Measurements from ENCODE around the gene MMP2. TPM values are rescaled to one million over a fixed set of nuclear protein-coding genes. Genes with fewer than 3 reads are reported as not detected.

MMP2 gene
- total and polyA plus RNA-seq, 7 donors: 16.0 to 60.9 (median 23.2) TPM

GRCh38 chr16:55552621-55553020, 73.6 kb downstream of the MMP2 start:
- DNase-seq (no peak), ATAC-seq (peak in 1 of 4 donors; percentile 96)
- no peak for TF ChIP-seq CTCF (IDR thresholded peaks at IDR 0.05)
- Histone ChIP-seq H3K4me3 (no peak overlapping the region), H3K4me1 (no peaks in the 10 kb centered on the region), H3K27me3 (ENCODE audit: insufficient read depth in 3 of 3, low read length in 2 of 3) (no peaks in the 10 kb centered on the region), H3K27ac (no peak overlapping the region), H3K9me3 (no peaks in the 10 kb centered on the region), H3K36me3 (ENCODE audit: insufficient read depth in 1 of 2, low read depth in 1 of 2) (no peaks in the 10 kb centered on the region)
- intact Hi-C loops (cut with DNase I): no loop called here

DNA sequence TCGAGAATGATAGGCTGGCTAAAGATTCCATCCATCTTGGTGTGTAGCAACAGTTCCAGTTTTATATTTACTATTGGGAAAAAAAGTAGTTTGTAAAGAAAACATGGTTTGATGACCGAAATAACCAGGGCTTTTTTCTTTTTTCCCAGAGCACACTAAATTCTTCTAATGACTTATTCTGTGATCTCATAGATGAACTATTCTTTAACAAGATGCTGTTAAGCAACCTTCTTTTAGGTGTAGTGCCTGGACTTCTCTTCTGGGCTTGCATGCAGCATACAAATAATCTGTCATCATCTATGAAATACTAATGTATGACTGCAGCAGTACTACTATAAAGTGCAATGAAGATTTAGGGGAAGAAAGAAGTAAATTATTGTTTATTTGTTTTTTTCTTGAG, 76.4 kb downstream of the MMP2 start:
- no peak for TF ChIP-seq CTCF (IDR thresholded peaks at IDR 0.05)
- Histone ChIP-seq H3K36me3 (ENCODE audit: insufficient read depth in 1 of 2, low read depth in 1 of 2) (no peaks in the 10 kb centered on the region), H3K27ac (no peak overlapping the region), H3K27me3 (ENCODE audit: insufficient read depth in 3 of 3, low read length in 2 of 3) (no peaks in the 10 kb centered on the region), H3K9me3 (no peaks in the 10 kb centered on the region), H3K4me3 (no peak overlapping the region), H3K4me1 (no peaks in the 10 kb centered on the region)
- DNase-seq (no peak), ATAC-seq (no peak)
- 66 to 88% (median 81%) methylated on average over 2 of the region's 2 CpGs for WGBS, 3 donors
- intact Hi-C loops (cut with DNase I): no loop called here

Other genes with a start within 250 kb of the MMP2 start
- gene IRX6, start 155.0 kb upstream of the MMP2 start, total RNA-seq: 1 to 10 TPM in 2 of 4 donors, under 1 TPM in 2; 0.32 to 2.1 (median 0.74) TPM
- 1 to 10 TPM in 2 of 3 donors, under 1 TPM in 1; 0.46 to 6.1 (median 1.7) TPM for gene IRX6, start 155.0 kb upstream of the MMP2 start, polyA plus RNA-seq
- gene LPCAT2, start 29.9 kb downstream of the MMP2 start, total RNA-seq: 1 to 10 TPM; 2.1 to 4.3 (median 2.9) TPM
- gene LPCAT2, start 29.9 kb downstream of the MMP2 start, polyA plus RNA-seq: 1 to 10 TPM; 1.0 to 1.6 (median 1.6) TPM
- under 1 TPM in 1 of 4 donors, not detected in 3; 0.38 TPM for gene CAPNS2, start 87.5 kb downstream of the MMP2 start, total RNA-seq
- under 1 TPM in 1 of 3 donors, not detected in 2; 0.04 TPM for gene CAPNS2, start 87.5 kb downstream of the MMP2 start, polyA plus RNA-seq
- gene SLC6A2, start 176.8 kb downstream of the MMP2 start, total RNA-seq: not detected
- gene SLC6A2, start 176.8 kb downstream of the MMP2 start, polyA plus RNA-seq: under 1 TPM in 1 of 3 donors, not detected in 2; 0.04 TPM